Sigmoid colon (tissue), 3 donors: Measurements from ENCODE around the gene EPN2.

Experiments
- POLR2A ChIP-seq, 2 donors: fragments of 450-650 bp; IDR thresholded peaks; one replicate each; pipeline ENCODE4 v1.6.1; 2016; ENCODE audit warnings: antibody characterized with exemption in 2 of 2, mild to moderate bottlenecking in 2 of 2, moderate library complexity in 2 of 2
- TF ChIP-seq, protein P1 (sequence below), 4 experiments: fragments of 450-650 bp in 3 of 4; fragments of 200-600 bp in 1 of 4; IDR thresholded peaks; one replicate each; pipeline ENCODE4 v1.5.1; 2016 to 2019; ENCODE audit warnings: antibody characterized with exemption in 4 of 4, mild to moderate bottlenecking in 3 of 4, moderate library complexity in 2 of 4

DNA sequence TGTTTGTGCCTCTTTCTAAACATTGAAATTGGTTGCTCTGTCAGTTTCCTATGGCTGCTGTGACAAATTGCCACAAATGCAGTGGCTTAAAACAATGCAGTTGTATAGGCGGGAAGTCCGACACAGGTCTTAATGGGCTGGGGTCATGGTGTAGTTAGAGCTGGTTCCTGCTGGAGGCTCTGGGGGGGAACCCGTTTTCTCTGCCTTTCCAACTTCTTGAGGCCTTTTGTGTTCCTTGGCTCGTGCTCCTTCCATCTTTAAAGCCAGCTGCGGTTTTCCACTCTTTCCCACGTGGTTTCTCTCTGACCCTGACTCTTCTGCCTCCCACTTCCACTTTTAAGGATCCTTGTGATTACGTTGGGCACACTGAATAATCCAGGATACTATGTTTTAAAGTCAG is 12.5 kb downstream of the EPN2 start:
- TF ChIP-seq POLR2A (IDR thresholded peaks at IDR 0.05): no peak
- TF ChIP-seq, protein P1, sequence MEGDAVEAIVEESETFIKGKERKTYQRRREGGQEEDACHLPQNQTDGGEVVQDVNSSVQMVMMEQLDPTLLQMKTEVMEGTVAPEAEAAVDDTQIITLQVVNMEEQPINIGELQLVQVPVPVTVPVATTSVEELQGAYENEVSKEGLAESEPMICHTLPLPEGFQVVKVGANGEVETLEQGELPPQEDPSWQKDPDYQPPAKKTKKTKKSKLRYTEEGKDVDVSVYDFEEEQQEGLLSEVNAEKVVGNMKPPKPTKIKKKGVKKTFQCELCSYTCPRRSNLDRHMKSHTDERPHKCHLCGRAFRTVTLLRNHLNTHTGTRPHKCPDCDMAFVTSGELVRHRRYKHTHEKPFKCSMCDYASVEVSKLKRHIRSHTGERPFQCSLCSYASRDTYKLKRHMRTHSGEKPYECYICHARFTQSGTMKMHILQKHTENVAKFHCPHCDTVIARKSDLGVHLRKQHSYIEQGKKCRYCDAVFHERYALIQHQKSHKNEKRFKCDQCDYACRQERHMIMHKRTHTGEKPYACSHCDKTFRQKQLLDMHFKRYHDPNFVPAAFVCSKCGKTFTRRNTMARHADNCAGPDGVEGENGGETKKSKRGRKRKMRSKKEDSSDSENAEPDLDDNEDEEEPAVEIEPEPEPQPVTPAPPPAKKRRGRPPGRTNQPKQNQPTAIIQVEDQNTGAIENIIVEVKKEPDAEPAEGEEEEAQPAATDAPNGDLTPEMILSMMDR (IDR thresholded peaks at IDR 0.05): no peak
